ENCODE results near the gene DKKL1.
A peak's percentile ranks its signal among the peaks of the same experiment; 100 is the strongest.
"Not testable (repeated sequence)": the region's sequence is repeated elsewhere in the genome, so short reads cannot be mapped to it uniquely, and the experiment has no call there.

Gene DKKL1

DNA sequence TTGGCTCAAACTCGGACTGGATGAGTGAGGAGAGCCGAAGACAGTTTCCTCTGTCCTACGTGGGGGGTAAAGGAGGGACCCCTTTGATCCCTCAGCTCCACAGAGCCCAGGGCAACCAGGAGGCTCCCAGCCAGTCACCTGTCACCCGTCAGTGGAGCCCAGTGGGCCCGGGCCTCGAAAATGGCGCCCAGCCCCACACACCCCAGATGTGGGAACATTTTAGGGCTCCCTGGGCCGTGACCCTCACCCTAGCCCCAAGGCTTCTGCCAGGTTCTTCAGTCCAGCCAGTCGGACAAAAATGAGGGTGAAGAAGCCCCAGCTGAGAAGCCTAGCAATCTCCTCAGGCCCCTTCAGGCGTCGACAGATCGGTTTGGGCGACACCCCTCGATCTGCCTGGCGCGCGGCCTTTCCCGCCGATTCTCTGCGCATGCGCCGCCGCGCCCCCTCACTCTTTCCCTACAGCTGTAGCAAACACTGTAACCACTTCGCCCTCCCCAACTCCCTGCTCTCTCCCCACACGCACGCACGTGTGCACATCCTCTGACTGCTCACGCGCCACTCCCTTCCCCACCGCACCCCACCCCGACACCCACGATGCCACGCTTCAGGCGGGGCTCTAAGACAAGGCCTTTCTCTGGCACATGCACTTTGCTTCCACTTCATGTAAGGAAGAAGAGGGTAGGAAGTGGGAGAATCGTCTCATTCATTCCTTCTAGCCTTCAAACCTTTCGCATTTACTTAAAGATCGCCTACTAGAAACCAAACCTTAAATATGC lies 38.7 kb upstream of the DKKL1 start, which contains the start of gene SLC6A16 (continued):
- no peak for TF ChIP-seq ARNTL (CRISPR knock-in tag; IDR thresholded peaks at IDR 0.05; ENCODE audit: borderline replicate concordance, low read depth)
- TF ChIP-seq PPARA (CRISPR knock-in tag; IDR thresholded peaks at IDR 0.05; ENCODE audit: borderline replicate concordance): no peak
- TF ChIP-seq ZNF70 (CRISPR knock-in tag; IDR thresholded peaks at IDR 0.05): no peak
- no peak for TF ChIP-seq CSDC2 (CRISPR knock-in tag; IDR thresholded peaks at IDR 0.05)
- no peak for TF ChIP-seq RARB (CRISPR knock-in tag; IDR thresholded peaks at IDR 0.05)
- TF ChIP-seq, protein P1, sequence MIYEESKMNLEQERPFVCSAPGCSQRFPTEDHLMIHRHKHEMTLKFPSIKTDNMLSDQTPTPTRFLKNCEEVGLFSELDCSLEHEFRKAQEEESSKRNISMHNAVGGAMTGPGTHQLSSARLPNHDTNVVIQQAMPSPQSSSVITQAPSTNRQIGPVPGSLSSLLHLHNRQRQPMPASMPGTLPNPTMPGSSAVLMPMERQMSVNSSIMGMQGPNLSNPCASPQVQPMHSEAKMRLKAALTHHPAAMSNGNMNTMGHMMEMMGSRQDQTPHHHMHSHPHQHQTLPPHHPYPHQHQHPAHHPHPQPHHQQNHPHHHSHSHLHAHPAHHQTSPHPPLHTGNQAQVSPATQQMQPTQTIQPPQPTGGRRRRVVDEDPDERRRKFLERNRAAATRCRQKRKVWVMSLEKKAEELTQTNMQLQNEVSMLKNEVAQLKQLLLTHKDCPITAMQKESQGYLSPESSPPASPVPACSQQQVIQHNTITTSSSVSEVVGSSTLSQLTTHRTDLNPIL (CRISPR knock-in tag; IDR thresholded peaks at IDR 0.05; ENCODE audit: low read depth): no peak

DNA sequence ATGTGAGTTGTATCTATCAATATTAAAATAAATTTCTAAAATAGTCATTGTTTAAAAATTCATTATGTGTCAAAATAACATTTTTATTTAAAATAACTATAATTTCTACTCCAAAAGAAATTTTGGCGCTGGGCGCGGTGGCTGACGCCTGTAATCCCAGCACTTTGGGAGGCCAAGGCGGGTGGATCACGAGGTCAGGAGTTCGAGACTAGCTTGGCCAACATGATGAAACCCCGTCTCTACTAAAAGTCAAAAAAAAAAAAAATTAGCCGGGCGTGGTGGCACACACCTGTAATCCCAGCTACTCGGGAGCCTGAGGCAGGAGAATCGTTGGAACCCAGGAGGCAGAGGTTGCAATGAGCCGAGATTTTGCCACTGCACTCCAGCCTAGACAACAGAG lies 37.9 kb upstream of the DKKL1 start:
- ATAC-seq: not testable (repeated sequence)

DNA sequence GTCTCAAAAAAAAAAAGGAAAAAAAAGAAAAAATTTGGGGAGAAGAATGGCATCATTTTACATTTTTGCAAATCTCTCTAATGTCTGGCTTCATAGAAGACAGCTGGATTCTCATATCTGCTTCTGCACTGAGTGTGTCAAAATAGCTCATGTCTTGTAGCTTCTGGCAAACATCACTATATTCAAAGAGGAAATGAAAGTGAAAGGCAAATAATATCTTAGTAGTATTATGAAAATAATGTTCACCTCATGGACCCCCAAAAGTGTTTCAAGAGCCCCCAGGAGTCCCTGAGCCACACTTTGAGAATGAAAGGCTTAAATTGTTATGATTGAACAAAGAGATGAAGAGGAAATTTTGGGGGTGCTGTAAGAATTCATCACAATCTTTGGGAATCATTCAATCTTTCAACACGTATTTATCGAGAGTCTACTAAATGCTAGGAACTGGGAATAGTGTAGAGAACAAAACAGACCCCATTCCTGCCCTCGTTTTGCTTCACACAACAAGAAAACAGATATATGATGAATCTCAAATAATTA lies 37.4 kb upstream of the DKKL1 start:
- TF ChIP-seq SNAI2 (CRISPR knock-in tag; IDR thresholded peaks at IDR 0.05) (no peak), PPARA (CRISPR knock-in tag; IDR thresholded peaks at IDR 0.05; ENCODE audit: borderline replicate concordance) (no peak)
- no peak for ATAC-seq

DNA sequence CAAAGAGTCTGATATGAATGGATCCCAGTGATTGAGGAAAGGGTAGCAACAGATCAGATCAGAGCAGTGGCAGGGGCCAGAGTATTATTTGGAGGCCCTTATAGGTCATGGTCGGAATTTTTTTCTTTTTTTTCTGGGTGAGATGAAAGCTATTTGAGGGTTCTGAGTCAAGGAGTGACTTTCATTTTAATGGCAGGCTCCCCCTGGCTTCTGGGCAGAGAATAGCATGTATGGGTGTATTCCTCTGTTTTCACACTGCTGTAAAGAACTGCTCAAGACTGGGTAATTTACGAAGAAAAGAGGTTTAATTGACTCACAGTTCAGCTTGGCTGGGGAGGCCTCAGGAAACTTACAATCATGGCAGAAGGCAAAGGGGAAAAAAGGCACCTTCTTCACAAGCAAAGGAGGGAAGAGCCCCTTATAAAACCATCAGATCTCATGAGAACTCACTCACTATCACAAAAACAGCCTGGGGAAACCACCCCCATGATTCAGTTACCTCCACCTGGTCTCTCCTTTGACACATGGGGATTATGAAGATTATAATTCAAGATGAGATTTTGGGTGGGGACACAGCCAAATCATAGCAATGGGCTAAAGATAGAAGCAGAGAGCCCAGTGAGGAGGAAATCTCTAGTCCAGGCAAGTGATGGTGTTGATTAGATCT lies 35.7 kb upstream of the DKKL1 start:
- ATAC-seq: peak; percentile 52
- TF ChIP-seq ZNF565 (CRISPR knock-in tag; conservative IDR thresholded peaks at IDR 0.05; ENCODE audit: low read depth) (no peak), TCF4 (CRISPR knock-in tag; IDR thresholded peaks at IDR 0.05; ENCODE audit: borderline replicate concordance) (no peak), BACH2 (CRISPR knock-in tag; IDR thresholded peaks at IDR 0.05; ENCODE audit: borderline replicate concordance) (no peak), SNAI2 (CRISPR knock-in tag; IDR thresholded peaks at IDR 0.05) (no peak), RARB (CRISPR knock-in tag; IDR thresholded peaks at IDR 0.05) (no peak), ZFP30 (CRISPR knock-in tag; IDR thresholded peaks at IDR 0.05) (no peak), ZC3H10 (CRISPR knock-in tag; IDR thresholded peaks at IDR 0.05) (no peak), ARNTL (CRISPR knock-in tag; IDR thresholded peaks at IDR 0.05; ENCODE audit: borderline replicate concordance, low read depth) (no peak), ZNF70 (CRISPR knock-in tag; IDR thresholded peaks at IDR 0.05) (no peak), ZNF8 (CRISPR knock-in tag; IDR thresholded peaks at IDR 0.05) (no peak), OSR1 (CRISPR knock-in tag; IDR thresholded peaks at IDR 0.05) (no peak), TOX (CRISPR knock-in tag; IDR thresholded peaks at IDR 0.05; ENCODE audit: borderline replicate concordance) (no peak), ISL1 (CRISPR knock-in tag; IDR thresholded peaks at IDR 0.05) (no peak), ESRRG (CRISPR knock-in tag; IDR thresholded peaks at IDR 0.05) (no peak)
- TF ChIP-seq, protein P1 (CRISPR knock-in tag; IDR thresholded peaks at IDR 0.05; ENCODE audit: low read depth): no peak
- TF ChIP-seq, protein P2, sequence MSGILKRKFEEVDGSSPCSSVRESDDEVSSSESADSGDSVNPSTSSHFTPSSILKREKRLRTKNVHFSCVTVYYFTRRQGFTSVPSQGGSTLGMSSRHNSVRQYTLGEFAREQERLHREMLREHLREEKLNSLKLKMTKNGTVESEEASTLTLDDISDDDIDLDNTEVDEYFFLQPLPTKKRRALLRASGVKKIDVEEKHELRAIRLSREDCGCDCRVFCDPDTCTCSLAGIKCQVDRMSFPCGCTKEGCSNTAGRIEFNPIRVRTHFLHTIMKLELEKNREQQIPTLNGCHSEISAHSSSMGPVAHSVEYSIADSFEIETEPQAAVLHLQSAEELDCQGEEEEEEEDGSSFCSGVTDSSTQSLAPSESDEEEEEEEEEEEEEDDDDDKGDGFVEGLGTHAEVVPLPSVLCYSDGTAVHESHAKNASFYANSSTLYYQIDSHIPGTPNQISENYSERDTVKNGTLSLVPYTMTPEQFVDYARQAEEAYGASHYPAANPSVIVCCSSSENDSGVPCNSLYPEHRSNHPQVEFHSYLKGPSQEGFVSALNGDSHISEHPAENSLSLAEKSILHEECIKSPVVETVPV (CRISPR knock-in tag; IDR thresholded peaks at IDR 0.05): no peak
- TF ChIP-seq, protein P3, sequence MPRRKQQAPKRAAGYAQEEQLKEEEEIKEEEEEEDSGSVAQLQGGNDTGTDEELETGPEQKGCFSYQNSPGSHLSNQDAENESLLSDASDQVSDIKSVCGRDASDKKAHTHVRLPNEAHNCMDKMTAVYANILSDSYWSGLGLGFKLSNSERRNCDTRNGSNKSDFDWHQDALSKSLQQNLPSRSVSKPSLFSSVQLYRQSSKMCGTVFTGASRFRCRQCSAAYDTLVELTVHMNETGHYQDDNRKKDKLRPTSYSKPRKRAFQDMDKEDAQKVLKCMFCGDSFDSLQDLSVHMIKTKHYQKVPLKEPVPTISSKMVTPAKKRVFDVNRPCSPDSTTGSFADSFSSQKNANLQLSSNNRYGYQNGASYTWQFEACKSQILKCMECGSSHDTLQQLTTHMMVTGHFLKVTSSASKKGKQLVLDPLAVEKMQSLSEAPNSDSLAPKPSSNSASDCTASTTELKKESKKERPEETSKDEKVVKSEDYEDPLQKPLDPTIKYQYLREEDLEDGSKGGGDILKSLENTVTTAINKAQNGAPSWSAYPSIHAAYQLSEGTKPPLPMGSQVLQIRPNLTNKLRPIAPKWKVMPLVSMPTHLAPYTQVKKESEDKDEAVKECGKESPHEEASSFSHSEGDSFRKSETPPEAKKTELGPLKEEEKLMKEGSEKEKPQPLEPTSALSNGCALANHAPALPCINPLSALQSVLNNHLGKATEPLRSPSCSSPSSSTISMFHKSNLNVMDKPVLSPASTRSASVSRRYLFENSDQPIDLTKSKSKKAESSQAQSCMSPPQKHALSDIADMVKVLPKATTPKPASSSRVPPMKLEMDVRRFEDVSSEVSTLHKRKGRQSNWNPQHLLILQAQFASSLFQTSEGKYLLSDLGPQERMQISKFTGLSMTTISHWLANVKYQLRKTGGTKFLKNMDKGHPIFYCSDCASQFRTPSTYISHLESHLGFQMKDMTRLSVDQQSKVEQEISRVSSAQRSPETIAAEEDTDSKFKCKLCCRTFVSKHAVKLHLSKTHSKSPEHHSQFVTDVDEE (CRISPR knock-in tag; IDR thresholded peaks at IDR 0.05): no peak
- TF ChIP-seq, protein P4, sequence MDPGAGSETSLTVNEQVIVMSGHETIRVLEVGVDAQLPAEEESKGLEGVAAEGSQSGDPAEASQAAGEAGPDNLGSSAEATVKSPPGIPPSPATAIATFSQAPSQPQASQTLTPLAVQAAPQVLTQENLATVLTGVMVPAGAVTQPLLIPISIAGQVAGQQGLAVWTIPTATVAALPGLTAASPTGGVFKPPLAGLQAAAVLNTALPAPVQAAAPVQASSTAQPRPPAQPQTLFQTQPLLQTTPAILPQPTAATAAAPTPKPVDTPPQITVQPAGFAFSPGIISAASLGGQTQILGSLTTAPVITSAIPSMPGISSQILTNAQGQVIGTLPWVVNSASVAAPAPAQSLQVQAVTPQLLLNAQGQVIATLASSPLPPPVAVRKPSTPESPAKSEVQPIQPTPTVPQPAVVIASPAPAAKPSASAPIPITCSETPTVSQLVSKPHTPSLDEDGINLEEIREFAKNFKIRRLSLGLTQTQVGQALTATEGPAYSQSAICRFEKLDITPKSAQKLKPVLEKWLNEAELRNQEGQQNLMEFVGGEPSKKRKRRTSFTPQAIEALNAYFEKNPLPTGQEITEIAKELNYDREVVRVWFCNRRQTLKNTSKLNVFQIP (CRISPR knock-in tag; IDR thresholded peaks at IDR 0.05; ENCODE audit: borderline replicate concordance, low read depth): no peak
